ENCODE results near the gene OR6S1.
"Not testable (repeated sequence)": the region's sequence is repeated elsewhere in the genome, so short reads cannot be mapped to it uniquely, and the experiment has no call there.

OR6S1 gene

DNA sequence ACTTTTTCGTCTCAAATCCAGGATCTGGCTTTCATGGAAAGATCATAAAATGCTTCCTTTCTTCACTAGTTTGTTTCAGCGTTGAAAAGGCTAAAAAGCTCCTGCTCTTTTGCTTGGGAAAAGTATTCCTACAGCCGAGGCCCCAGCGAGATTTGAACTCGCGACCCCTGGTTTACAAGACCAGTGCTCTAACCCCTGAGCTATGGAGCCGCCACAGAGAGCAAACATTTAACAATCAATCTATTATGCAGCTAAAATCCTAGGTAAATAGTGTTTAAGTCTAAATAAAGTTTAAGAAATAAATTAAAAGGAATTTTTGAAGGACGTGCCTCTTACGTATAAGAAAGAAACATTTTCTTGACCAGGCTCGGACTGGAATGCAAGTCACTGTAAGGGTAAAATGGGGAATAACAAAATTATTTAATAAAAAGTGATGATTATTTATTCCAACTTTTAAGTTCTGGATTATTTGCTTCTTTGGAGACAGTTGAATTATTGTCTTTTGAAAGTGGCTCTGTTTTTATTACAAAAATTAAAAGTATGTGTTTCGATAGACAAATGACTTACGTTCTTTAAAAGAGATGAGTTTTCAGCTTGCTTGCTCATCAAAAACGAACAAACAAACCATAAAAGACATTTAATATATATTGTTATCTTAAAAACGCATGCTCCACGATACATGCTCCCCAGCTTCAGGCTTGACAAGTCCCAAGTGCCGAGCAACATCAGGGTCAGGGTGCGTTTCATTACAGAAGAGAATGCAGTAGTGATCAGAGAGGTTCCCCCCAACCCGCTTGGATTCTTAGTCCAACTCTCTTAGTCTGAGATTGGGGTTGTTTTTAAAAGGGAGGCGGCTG lies 10.2 kb downstream of the OR6S1 start:
- peak; percentile 31 for DNase-seq (ENCODE audit: low spot score)

DNA sequence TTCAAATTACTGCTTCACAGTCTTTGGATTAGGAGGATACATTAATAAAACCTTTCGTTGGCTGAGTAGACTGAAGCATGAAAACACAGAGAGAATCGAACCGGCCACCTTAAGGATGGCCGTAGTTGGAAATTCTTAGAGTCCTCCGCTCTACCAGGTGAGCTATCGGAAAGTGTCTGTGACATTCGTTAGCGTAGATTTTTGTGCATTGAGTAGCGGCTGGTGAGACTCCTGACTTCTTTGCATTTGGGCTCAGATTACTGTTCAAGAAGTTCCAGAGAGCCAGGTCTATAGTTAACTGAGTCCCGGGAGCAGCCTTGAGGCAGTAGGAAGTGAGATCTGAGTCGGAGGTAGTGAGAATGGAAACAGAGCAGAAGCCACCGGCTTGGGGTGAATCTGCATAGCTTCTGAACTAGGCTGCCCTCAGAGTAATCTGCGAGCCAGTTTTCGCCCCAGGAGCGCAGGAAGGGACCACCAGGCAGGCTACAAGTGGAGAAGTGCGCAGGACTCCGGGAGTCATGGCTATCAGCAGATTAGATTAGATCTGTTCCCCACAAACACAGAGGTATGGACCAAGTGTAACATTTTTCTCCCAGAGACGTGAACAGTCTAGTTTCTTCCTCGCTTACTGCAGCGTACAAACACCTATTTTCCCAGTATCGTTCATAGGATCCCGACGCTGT lies 11.0 kb downstream of the OR6S1 start:
- no peak for DNase-seq (ENCODE audit: low spot score)

DNA sequence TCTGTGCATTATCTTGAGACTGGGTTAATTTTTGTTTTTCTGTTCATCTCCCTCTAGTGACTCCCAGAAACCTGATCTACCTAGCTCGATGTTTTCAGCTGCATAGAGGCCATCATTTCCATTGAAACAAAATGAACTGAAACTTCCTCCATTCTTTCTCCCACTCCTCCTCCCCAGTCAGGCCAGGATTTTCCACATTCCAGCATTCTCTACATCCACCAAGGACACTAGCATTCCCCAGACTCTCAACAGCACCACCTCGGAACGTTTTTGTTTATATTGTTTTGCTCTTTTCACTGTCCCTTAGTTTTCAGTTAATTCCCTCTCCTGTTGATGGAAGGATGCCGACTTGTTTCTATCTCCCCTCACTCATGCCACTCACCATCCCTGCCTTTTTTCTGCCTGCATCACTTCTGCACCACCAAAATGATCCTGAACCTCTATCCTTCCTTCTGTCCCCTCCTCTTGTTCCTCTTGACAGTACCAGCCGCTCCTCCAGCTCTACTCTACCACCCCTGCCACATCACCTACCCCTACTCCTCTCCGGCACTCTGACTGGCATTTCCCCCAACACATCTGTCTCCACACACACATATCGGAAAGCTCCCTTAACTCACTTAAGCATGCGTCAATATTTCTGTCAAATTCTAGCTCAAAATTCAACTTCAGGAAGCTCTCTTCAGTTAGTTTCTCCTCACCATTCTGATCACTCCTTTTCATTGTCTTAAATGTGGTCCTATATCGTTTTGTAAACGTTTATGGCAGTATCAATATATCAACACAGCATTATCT lies 13.2 kb downstream of the OR6S1 start:
- no peak for DNase-seq (ENCODE audit: low spot score)

DNA sequence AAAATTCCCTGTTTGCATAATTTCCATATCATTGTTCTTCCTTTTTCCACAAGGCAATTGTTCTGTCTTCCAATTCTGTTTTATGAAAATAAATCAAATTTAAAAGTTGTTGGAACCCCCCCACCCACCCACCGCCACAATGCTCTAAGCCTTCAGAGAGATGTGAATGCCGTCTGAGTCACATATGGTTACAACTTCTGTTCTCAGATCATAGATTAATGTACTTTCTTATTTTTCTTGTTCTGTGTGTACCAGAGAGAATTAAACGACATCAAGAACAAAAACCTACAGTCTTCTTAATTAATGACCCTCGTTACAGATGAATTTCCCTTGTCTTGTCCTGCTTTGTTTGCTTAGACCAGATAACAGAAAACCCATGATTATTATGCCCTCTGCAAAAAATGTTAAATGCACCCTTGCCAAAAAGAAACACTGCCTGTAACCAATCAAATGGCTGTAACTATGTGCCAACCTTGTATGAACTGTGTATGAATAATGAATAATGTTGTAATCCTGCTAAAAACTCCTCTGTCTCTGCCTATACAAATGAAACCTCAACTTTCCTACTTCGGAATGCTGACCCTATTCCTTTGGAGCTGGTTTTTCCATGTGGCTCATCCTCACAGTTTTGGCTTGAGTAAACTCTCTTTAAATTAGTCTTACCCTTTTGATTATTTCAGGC lies 14.0 kb downstream of the OR6S1 start:
- no peak for DNase-seq (ENCODE audit: low spot score)

DNA sequence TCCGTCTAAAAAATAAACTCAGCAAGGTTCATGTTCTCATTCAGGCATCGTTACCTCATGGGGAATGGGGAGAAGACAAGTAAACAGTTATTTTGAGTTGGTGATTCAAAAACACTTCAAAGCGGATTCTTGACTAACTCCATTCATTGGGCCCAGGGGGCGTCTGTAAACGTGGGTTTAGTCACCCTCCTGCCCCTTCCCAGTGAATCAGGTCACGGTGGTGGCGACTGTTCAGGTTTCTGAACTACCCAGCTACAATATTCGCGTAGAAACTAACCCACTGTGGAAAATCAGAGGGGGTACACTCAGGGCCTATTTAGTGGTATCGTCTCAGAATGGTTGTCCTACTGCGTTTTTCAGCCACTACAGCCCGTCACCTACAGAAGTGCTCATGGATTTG lies 15.2 kb downstream of the OR6S1 start:
- DNase-seq (ENCODE audit: low spot score), result no peak

DNA sequence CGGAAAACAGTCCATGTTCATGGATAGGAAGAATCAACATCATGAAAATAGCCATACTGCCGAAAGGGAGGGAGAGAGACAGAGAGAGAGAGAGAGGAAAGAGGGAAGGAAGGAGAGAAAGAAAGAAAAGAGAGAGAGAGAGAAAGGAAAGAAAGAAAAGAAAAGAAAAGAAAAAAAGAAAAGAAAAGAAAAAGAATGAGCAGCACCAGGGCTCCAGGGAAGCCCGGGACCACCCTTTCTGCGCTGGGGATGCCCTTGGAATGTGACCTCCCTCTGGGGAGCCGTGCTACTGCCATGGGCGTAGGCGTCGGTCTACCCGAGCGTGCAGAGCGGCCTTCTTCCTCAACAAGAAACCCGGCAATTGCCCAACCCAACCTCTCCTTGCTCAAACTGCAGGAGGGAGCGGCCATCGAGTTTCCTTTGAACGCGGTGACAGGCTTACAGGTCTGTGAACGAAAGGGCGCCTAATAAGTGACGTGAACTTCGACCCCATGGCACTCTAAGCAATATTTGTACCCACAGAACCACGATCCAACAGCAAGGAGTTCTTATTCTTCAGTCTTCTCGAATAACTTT lies 16.9 kb downstream of the OR6S1 start:
- DNase-seq (ENCODE audit: low spot score), result peak; percentile 71

DNA sequence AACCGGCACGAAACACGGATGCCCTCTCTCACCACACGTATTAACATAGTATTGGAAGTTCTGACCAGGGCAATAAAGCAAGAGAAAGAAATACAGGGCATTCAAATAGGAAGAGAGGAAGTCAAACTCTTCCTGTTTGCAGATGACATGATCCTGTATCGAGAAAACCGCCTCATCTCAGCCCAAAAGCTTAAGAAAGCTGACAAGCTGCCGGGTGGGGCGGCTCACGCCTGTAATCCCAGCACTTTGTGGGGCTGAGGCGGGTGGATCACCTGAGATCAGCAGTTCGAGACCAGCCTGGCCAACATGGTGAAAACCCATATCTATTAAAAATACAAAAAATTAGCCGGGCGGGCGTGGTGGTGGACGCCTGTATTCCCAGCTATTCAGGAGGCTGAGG lies 17.7 kb downstream of the OR6S1 start:
- DNase-seq (ENCODE audit: low spot score), result no peak

DNA sequence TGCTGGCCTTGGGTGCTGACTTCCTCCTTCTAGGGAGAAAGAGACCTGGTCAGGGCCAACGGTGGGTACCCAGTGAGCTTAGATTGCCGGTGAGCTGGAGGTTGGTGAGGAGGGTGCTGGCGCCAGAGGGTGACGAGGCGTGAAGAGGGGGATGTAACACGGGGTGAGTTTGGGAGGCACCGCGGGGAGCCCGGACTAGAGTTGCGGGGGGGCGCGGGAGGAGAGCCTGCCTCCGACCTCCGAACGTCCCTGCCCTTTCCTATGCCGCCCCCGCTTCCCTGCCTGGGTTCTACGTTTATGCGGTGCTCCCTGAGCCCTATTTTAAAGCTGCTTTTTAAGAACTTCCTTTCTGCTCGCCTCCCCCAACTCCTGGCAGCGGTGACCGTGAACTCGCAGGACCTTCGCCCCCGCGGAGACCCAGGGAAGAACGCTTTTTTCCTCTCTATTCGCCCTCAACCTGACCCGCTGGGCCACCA lies 18.6 kb downstream of the OR6S1 start:
- no peak for DNase-seq (ENCODE audit: low spot score)

DNA sequence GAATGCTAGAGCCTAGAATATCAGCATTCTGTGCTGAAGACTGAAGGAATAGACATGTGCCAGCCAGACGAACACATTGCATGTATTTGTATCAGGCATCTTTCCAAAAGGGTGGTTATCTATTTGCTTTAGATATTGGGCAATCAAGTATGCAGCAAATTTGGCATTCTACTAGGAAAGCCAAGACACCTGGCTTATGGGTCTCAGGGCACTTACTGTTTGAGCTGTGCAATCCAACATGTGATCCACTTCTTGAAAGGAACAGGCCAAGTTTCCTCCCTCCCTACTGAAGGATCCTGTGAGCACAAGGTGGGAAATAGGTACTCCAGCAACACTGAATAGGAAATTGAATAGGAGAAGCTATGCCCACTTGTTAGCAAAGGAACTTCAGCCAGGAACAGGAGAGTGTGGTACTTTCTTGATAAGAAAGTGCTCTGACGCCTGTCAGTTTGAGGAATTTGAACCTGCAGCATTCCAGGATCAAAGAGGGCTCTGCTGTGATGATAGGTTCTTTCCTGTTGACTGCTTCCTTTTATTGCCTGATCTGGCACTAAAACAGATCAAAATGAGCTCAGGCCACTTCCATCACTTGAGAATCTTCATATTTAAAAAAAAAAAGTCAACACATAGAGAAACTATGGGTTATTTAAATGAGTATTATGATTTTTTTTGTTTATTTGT lies 20.6 kb downstream of the OR6S1 start:
- DNase-seq (ENCODE audit: low spot score), result no peak

DNA sequence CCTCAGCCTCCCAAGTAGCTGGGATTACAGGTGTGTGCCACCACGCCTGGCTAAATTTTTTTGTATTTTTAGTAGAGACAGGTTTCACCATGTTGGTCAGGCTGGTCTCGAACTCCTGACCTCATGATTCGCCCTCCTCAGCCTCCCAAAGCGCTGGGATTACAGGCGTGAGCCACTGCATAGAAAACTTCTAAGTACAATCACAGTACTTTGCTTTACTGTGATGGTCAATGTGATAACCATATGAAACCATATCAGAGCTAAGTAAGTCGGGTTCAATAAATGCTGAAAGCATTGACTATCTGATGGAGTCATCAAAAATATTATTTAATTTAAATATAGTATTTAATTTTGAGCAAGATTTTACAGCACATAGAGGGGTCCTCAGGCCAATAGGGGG lies 21.8 kb downstream of the OR6S1 start:
- DNase-seq (ENCODE audit: low spot score), result not testable (repeated sequence)

DNA sequence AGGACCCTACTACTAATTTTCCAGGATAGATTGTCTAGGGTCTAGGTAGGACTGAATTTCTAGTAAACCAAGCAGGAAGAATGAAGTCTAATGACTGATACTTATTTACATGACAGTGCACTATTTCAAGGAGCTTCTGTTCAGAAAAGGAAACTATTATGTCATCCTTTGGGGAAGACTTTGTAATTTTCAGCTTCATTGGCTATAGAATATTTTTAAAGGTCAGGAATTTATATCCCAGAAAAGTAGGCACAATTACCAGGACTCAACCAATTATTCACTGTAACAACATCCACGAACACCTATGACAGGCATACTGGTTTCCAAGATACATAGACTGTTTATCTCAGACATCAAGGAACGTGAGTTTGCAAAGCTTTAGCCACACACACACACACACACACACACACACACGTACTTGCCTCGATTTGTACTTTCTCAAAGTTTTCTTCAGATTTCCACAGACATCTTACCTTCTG lies 23.2 kb downstream of the OR6S1 start:
- DNase-seq (ENCODE audit: low spot score), result no peak

DNA sequence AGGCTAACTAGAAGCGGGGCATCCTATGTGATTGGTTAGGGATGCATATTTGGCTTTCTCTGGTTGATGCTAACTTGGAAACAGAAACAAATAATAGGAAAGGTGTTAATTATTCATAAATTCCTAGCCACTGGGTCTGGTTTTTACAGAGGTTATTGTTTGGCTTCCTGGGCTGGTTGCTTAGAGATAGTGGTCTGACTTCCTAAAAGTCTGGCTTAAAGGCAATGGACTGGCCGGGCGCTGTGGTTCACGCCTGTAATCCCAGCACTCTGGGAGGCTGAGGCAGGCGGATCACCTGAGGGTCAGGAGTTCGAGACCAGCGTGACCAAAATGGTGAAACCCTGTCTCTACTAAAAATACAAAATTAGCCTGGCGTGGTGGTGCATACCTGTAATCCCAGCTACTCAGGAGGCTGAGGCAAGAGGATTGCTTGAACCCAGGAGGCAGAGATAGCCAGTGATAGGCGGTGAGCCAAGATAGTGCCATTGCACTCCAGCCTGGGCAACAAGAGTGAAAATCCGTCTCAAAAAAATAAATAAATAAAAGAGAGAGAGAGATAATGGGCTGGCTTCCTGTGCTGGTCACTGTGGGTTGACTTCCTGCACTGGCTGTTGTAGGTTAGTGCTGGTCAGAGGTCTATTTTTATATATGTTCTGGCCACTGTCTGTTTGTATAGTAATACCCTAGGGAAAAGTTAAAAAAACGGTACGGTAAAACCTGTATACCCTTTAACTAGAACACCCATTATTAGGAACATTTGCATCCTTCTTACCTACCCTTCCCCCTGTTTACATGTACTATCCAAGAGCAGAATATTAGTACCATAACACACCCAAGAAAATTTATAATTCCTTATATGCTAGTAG lies 24.1 kb downstream of the OR6S1 start:
- DNase-seq (ENCODE audit: low spot score), result no peak

DNA sequence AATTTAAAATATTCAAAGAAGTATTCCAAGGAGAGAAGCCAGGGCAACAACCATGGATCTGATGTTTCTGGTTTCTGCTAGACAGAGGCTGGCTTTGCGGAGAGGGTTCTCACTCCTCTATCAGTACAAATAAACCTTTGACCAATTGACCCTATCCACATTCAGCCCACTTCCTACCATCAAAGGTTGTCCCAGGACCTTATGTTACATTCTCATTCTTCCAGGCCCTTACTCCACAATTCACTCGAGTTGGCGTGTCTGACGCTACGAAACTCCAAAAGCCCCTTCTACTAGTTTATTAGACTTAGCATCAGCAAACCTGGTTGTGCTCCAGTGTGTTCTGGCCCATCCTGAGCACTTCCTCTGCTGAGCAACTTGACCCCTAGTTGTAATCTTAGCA lies 25.5 kb downstream of the OR6S1 start:
- no peak for DNase-seq (ENCODE audit: low spot score)

DNA sequence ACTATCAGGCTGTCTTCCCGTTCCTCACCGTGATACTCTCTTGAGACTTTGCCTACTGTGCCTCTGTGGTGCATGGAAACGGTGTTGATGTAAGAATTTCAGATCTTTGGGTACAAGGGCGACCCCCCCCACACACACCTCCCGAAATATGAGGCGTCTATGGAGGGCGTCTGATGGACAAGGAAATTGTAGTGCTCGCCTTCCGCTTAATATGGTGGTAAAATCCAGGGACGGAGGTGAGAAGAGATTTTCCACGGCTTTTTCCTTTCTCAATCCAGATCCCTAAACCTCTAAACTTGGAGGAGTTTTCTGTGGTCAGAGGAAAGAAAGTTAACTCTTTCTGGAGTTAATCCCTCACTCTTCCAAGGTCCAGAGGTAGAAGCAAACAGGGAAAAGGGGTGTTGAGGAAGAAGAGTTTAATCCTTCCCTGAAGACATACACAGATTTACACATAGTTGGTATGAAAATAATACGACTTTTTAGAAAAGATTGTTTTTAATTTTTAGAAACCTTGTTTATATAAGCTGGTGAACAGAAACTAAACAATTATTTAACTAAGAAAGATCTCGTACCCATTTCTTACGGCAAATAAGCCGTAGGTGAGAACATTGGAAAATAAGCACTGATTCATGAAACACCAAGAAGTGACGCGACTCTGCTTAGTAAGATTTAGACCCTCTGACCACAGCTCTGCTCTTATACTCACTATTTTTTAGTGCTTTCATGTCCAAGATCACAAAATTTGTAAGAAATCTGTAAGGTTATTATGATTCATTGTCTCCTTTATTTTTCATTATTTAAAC lies 27.3 kb downstream of the OR6S1 start:
- no peak for DNase-seq (ENCODE audit: low spot score)

DNA sequence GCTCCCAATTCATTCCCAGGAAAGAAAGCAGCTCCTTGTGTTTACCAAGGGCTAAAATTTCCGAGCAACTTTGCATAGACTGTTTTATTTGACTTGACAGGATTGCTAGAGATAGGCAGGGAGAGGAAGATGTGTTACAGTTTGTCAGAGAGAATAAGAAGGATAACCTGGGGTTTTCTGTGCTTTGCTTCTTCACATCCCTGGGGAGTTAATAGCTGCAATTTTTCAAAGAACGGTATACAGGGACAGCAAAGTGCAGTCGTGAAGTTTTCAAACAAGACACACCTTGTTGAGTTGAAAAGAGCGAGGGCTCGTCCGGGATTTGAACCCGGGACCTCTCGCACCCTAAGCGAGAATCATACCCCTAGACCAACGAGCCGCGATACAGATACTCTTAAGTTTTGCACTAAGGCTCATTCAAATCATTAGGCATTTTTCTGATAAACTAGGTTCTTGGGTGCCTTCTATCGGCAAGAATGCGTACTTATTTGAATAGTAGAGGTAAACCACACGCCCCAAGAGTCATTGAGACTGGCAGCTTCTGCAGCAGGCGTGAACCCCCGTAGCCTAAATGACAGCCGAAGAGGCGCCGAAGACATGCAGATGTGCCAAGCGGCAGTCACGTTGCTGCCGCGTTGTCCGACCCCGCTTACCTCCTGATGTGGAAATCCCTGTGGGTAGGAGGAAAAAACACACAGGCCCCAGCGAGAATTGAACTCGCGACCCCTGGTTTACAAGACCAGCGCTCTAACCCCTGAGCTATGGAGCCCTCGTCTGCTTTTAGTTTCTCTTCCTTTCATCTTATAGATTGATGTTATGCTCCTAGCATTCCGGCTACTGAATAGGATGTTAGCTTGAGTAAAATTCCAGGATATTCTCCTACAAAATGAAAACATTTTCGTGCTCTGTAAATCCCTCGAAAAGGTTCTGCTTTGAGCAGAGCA lies 28.1 kb downstream of the OR6S1 start:
- DNase-seq (ENCODE audit: low spot score), result peak; percentile 87

DNA sequence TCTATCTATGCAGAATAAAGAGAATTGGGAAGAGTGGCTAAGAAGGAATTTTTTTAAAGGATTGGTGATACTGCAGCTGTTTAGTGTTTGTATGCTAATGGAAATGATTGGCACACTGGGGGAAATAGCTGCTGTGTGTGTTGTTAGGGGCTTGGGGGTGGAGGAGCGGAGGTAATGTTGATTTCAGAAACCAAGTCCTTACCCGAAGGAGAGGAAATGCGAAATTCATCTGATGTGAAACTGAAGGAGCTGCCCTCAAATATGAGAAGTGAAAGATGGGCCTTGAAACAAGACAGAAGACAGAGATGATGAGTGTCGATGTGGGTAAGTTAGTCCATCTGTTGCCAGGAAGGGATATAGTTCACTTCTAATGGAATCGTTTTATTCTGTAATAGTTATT lies 29.1 kb downstream of the OR6S1 start:
- no peak for DNase-seq (ENCODE audit: low spot score)

DNA sequence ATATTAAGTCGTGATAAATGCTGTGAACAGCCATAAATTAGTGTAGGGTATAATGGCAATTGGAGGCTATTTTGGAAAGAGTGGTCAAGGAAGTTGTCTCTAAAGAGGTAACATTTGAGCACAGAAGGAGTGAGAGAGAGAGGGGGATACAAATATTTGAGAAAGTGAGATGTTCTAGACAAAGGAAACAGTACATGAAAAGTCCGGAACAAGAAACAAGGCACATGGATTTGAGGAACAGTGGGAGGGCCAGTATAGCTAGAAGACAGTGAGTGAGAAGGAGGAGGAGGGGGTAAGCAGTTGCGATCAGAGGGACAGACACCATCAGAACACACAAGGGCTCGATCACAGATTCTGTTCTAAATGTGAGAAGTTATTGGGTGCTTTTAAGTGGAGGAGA lies 30.2 kb downstream of the OR6S1 start:
- no peak for DNase-seq (ENCODE audit: low spot score)

Measured in AG20443 (cell line).